HG03442 (cell line): Measurements from ENCODE around the gene CDO1.
A peak's percentile ranks its signal among the peaks of the same experiment; 100 is the strongest.

Experiments used
- ATAC-seq: cut with Tn5 transposase; IDR thresholded peaks from one replicate; pipeline ENCODE4 v1.9.1; 2021; ENCODE audit warnings: mild to moderate bottlenecking, moderate library complexity; ENCODE audit not compliant: unreplicated experiment

Gene CDO1

GRCh38 chr5:115816226-115817081 lies at the start of gene CDO1:
Gene CDO1 (minus strand): TSS chr5:115816659. CDS start chr5:115816397, 262 bp downstream.
- ATAC-seq = no peak

GRCh38 chr5:115859378-115859777 lies 42.9 kb upstream of the CDO1 start:
- ATAC-seq = no peak

DNA sequence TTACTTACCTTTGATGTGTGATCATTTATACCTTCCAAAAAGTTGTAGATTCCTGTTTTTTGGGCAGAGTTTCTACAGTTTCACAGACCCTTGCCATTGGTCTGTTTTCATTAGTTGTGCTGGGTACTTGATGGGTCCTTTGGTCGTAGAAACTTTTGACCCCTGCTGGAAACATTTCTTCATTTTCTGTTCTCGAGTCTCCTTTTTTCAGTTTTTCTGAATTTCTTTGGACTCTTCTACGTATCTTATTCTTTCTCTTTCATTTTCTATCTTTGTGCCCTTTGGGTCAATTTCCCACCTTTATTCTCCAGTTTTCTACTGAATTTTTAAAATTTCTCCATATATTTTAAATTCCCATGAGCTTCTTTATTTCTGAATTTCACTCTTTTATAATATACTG lies 41.9 kb upstream of the CDO1 start:
- no peak for ATAC-seq

DNA sequence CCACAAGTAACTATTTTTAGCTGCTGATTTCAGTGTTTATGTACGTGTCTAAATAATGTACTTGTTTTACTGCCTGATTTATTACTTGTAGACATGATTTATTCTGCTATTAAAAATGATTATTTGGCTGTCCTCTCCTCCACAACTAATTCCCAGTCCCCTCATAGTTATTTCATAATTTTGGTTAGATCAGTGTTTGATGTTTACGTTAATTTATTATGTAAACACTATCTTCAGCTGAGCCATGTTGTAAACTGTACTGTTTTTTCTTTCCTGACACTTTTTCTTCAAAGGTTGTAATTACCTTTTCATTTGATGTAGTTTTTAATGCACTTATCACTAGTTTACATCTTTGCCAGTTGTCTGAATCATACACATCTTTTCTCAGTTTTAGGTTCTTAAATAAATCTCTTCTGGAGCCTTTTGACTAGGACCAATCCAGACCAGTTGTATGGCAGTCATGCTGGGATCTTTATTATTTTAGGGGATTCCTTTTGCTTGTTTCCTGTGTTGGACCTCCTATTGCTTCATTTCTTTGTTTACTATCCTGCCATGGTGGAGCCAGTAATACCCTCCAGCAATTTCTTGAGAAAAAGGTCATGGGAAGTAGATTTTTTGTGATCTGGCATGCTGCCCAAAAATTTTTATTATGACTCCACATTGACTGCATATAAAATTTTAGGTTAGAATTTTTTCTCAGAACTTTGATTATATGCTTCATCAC lies 41.3 kb upstream of the CDO1 start:
- ATAC-seq = no peak

- ATAC-seq = no peak
Measured at GRCh38 chr5:115857057-115857479, 40.6 kb upstream of the CDO1 start.

GRCh38 chr5:115855959-115856358 lies 39.5 kb upstream of the CDO1 start:
- no peak for ATAC-seq

GRCh38 chr5:115854139-115854538 lies 37.7 kb upstream of the CDO1 start:
- ATAC-seq = no peak

- ATAC-seq = no peak
Measured at GRCh38 chr5:115850744-115851416, 34.4 kb upstream of the CDO1 start.

DNA sequence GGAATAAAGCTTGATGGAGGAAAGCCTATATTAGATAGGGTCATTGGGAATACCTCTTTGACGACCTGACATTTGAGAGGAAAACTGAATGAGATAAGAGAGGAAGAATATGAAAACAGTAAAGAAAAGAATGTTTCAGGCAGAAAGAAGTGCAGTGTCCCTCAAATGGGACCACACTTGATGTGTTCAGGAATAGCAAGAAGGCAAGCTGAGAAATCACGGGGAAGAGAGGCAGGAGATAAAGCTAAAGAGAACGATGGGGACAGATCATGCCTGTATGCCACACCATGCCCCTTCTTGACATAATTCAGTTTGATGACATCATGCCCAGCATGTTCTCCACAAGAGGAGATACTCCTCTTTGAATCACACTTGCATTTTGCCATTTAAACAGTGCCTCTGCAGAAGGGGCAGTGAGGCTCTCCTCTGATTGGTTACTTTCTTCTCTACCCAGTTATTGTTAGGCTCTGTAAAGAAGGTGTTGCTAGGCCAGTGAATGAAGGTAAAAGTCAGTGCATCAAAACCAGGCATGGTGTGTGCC lies 32.9 kb upstream of the CDO1 start:
- no peak for ATAC-seq

DNA sequence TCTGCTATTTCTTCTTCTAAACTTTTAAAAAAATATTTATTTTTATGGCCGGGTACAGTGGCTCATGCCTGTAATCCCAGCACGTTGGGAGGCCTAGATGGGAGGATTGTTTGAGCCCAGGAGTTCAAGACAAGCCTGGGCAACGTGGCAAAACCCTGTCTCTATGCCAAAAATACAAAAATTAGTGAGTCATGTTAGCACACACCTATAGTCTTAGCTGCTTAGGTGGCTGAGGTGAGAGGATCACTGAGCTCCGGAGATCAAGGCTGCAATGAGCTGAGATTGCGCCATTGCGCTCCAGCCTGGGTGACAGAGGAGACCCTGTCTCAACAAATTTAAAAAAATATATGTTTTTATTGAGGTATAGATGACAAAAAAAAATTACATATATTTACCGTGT lies 30.8 kb upstream of the CDO1 start:
- ATAC-seq = no peak

GRCh38 chr5:115844321-115844817 lies 27.9 kb upstream of the CDO1 start:
- no peak for ATAC-seq

- ATAC-seq = no peak
Measured at GRCh38 chr5:115843444-115844130, 27.1 kb upstream of the CDO1 start.

- ATAC-seq = no peak
Measured at GRCh38 chr5:115842952-115843351, 26.5 kb upstream of the CDO1 start.

- ATAC-seq = peak; percentile 28
Measured at GRCh38 chr5:115842089-115842935, 25.9 kb upstream of the CDO1 start.

DNA sequence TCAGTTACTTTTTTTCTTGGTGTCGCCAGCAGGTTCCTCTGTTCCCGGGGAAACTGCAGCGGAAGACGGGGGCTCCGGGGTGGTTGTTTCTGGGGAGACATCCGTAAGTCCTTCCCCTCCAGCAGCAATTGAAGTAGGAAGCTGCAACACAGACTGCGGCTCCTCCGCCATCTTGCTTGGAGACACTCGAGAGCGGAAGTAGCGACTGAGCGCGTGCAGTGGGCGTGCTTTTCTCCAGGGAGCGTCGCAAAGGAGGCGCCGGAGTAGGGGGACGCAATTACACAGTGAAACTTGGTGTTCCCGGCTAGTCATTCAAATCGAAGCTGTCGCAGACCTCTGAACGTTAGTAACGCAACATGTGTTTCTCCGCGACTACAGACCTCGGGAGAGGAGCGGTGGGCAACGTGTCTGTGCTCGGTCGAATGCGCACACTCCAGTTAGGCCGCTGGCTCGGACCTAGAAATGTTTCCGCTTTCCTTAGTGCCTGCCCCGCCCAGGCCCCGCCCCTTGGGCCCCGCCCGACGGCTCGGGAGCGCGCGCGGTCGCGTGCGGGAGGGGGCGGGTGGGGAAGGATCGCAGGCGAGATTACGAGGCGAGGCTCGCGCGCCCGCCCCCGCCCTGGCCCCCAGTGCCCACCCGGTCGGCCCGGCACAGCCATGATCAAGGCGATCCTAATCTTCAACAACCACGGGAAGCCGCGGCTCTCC lies 25.1 kb upstream of the CDO1 start, which contains the start of the genes AP3S1 and ATG12:
Gene AP3S1, plus strand, starts transcription at position 554 of the 707 bp plus-strand sequence. Its CDS starts 103 bp downstream, at position 657.
Gene ATG12, minus strand, starts transcription at position 184 of the 707 bp plus-strand sequence. Its CDS starts 13 bp downstream, at position 171.
- ATAC-seq = peak; percentile 84

- ATAC-seq = no peak
Measured at GRCh38 chr5:115840873-115841272, 24.4 kb upstream of the CDO1 start.

DNA sequence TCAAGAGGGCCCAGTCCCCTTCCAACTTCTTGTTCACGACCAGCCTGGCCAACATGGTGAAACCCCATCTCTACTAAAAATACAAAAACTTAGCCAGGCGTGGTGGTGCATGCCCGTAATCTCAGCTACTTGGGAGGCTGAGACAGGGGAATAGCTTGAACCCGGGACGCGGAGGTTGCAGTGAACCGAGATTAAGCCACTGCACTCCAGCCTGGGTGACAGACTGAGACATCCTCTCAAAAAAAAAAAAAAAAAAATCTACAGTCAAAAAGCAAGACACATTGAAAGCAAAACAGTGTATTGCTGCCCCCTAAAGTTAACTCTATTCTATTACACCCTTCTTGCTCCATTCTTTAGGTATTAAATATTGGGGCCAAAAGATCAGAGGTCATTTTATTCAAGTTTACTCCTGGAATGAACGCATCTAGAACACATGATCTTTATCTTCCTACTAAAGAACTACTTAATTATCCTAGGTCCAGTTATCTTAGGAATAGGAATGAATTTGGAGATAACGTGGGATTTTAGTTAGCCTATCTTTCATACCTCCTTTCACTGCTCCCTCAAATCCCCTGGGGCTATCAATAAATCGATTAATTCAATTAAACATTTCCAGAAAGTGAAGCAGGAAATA lies 22.5 kb upstream of the CDO1 start:
- ATAC-seq = no peak

DNA sequence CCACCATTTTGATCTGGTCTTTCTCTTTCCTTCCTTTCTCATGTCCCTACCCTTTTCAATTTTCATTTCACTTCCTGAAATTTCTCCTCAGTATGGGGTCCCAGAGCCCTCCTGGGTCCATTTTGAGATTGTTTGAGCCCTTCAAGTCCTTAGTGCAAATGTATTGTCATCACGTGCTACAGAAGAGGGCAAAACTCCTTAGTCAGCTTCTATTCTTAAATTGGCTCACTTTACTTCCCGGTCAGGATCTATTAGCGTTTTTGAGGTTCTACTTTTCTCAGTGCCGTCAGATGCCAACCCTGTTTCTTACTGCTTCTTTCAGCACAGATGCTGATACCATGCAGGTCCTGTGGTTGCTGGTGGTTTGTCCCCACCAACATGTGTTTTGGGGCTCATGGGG lies 19.0 kb upstream of the CDO1 start:
- ATAC-seq = no peak
